K562 (cell line): ENCODE results near the gene TFAP2B.

Source experiments
- MTA3 ChIP-seq: fragments of 450-650 bp; formaldehyde crosslinking; IDR thresholded peaks from 2 replicates; pipeline ENCODE4 v1.6.1; 2017; ENCODE audit warnings: mild to moderate bottlenecking, borderline replicate concordance
- MXI1 ChIP-seq: IDR thresholded peaks from 2 replicates; pipeline ENCODE4 v1.6.1; 2011; ENCODE audit warnings: low read depth, mild to moderate bottlenecking, improper control_type of control experiment, low read length
- NFYB ChIP-seq: IDR thresholded peaks from 2 replicates; pipeline ENCODE4 v1.6.1; 2011; ENCODE audit warnings: mild to moderate bottlenecking, moderate library complexity; ENCODE audit not compliant: insufficient read length; ENCODE audit errors: extremely low read depth
- PTBP1 ChIP-seq: fragments of 200-400 bp; formaldehyde crosslinking; IDR thresholded peaks from 2 replicates; pipeline ENCODE4 v1.6.1; 2017; ENCODE audit warnings: low read depth, low read length
- SMC3 ChIP-seq: conservative IDR thresholded peaks from 2 replicates; pipeline ENCODE4 v1.6.1; 2011; ENCODE audit warnings: low read depth, low read length, improper control_type of control experiment; ENCODE audit not compliant: insufficient read depth
- ZBTB8A ChIP-seq: fragments of 450-650 bp; IDR thresholded peaks from 2 replicates; pipeline ENCODE4 v1.6.1; 2018; ENCODE audit warnings: mild to moderate bottlenecking, moderate library complexity; ENCODE audit not compliant: partially characterized antibody
- ZNF146 ChIP-seq: IDR thresholded peaks from one replicate; pipeline ENCODE4 v1.6.1; 2018; ENCODE audit warnings: missing compliant biosample characterization; ENCODE audit not compliant: unreplicated experiment
- TF ChIP-seq, protein P1 (sequence below): fragments of 450-650 bp; formaldehyde crosslinking; IDR thresholded peaks from 2 replicates; pipeline ENCODE4 v1.4.0; 2022; ENCODE audit warnings: mild to moderate bottlenecking, moderate library complexity
- TF ChIP-seq, protein P2 (sequence below), 3 experiments: IDR thresholded peaks in 2 of 3; conservative IDR thresholded peaks in 1 of 3; 2 replicates each; pipeline ENCODE4 v1.5.1; 2011 to 2012; ENCODE audit warnings: low read length in 3 of 3, mild to moderate bottlenecking in 3 of 3, control low read depth in 2 of 3, improper control_type of control experiment in 1 of 3, inconsistent platforms in 1 of 3, low read depth in 1 of 3, mixed read lengths in 1 of 3, moderate library complexity in 1 of 3; ENCODE audit not compliant: insufficient read depth in 2 of 3
- TF ChIP-seq, protein P3 (sequence below), 2 experiments: fragments of 450-650 bp; IDR thresholded peaks; 2 replicates each; pipeline ENCODE4 v1.6.1; 2018; ENCODE audit warnings: mild to moderate bottlenecking in 2 of 2, low read depth in 1 of 2; ENCODE audit not compliant: partially characterized antibody in 2 of 2
- TF ChIP-seq, protein P4 (sequence below): fragments of 450-650 bp; IDR thresholded peaks from 2 replicates; pipeline ENCODE4 v1.6.1; 2018; ENCODE audit warnings: mild to moderate bottlenecking, low read depth; ENCODE audit not compliant: partially characterized antibody

DNA sequence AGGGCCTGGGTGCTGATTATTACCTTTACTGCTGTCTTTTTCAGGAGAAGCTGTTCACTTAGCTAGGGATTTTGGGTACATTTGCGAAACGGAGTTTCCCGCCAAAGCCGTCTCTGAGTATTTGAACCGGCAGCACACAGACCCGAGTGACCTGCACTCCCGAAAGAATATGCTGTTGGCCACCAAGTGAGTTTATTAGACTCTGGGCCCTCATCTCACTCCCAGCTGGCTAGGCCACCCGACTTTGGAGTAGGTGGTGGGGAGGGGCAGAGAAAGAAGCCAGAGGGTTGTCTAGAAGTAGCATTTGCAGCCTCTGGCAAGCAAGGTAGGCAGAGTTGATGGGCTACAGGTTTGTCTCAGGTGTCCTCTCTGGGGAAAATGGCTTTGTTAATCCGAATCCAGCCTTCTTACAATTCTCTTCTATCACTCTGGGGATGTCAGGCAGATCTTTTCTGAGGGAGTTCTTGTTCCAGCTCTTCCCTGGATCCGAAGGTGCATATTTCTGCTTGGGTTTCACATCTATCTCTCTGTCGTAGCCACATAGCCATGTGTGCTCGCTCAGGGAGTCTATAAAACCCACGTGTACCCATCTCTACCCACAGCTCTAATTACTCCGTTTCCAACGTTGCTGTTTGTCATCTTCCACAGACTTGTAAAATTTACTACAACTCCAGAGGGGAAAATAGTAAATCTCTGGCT, 21.6 kb downstream of the TFAP2B start:
- TF ChIP-seq, protein P1, sequence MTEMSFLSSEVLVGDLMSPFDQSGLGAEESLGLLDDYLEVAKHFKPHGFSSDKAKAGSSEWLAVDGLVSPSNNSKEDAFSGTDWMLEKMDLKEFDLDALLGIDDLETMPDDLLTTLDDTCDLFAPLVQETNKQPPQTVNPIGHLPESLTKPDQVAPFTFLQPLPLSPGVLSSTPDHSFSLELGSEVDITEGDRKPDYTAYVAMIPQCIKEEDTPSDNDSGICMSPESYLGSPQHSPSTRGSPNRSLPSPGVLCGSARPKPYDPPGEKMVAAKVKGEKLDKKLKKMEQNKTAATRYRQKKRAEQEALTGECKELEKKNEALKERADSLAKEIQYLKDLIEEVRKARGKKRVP (CRISPR knock-in tag), result no peak
- TF ChIP-seq NFYB (no peak), MXI1 (no peak), MTA3 (no peak), SMC3 (no peak), PTBP1 (no peak), ZNF146 (no peak), ZBTB8A (no peak)
- TF ChIP-seq, protein P2, sequence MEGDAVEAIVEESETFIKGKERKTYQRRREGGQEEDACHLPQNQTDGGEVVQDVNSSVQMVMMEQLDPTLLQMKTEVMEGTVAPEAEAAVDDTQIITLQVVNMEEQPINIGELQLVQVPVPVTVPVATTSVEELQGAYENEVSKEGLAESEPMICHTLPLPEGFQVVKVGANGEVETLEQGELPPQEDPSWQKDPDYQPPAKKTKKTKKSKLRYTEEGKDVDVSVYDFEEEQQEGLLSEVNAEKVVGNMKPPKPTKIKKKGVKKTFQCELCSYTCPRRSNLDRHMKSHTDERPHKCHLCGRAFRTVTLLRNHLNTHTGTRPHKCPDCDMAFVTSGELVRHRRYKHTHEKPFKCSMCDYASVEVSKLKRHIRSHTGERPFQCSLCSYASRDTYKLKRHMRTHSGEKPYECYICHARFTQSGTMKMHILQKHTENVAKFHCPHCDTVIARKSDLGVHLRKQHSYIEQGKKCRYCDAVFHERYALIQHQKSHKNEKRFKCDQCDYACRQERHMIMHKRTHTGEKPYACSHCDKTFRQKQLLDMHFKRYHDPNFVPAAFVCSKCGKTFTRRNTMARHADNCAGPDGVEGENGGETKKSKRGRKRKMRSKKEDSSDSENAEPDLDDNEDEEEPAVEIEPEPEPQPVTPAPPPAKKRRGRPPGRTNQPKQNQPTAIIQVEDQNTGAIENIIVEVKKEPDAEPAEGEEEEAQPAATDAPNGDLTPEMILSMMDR (IDR thresholded peaks at IDR 0.05 in 2 of 3, conservative IDR thresholded peaks at IDR 0.05 in 1 of 3; ENCODE audit: insufficient read depth in 2 of 3, low read depth in 1 of 3, low read length in 3 of 3), result no peak
- TF ChIP-seq, protein P3, sequence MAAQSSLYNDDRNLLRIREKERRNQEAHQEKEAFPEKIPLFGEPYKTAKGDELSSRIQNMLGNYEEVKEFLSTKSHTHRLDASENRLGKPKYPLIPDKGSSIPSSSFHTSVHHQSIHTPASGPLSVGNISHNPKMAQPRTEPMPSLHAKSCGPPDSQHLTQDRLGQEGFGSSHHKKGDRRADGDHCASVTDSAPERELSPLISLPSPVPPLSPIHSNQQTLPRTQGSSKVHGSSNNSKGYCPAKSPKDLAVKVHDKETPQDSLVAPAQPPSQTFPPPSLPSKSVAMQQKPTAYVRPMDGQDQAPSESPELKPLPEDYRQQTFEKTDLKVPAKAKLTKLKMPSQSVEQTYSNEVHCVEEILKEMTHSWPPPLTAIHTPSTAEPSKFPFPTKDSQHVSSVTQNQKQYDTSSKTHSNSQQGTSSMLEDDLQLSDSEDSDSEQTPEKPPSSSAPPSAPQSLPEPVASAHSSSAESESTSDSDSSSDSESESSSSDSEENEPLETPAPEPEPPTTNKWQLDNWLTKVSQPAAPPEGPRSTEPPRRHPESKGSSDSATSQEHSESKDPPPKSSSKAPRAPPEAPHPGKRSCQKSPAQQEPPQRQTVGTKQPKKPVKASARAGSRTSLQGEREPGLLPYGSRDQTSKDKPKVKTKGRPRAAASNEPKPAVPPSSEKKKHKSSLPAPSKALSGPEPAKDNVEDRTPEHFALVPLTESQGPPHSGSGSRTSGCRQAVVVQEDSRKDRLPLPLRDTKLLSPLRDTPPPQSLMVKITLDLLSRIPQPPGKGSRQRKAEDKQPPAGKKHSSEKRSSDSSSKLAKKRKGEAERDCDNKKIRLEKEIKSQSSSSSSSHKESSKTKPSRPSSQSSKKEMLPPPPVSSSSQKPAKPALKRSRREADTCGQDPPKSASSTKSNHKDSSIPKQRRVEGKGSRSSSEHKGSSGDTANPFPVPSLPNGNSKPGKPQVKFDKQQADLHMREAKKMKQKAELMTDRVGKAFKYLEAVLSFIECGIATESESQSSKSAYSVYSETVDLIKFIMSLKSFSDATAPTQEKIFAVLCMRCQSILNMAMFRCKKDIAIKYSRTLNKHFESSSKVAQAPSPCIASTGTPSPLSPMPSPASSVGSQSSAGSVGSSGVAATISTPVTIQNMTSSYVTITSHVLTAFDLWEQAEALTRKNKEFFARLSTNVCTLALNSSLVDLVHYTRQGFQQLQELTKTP (IDR thresholded peaks at IDR 0.05; ENCODE audit: low read depth in 1 of 2, partially characterized antibody in 2 of 2), result no peak
- TF ChIP-seq, protein P4, sequence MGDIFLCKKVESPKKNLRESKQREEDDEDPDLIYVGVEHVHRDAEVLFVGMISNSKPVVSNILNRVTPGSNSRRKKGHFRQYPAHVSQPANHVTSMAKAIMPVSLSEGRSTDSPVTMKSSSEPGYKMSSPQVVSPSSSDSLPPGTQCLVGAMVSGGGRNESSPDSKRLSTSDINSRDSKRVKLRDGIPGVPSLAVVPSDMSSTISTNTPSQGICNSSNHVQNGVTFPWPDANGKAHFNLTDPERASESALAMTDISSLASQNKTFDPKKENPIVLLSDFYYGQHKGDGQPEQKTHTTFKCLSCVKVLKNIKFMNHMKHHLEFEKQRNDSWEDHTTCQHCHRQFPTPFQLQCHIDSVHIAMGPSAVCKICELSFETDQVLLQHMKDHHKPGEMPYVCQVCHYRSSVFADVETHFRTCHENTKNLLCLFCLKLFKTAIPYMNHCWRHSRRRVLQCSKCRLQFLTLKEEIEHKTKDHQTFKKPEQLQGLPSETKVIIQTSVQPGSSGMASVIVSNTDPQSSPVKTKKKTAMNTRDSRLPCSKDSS, result no peak
